Erythroblast (primary cell): Measurements from ENCODE around the gene CCDC172.

ENCODE experiments used
- GATA1 ChIP-seq: IDR thresholded peaks from 2 replicates; pipeline ENCODE4 v1.6.1; 2011; ENCODE audit warnings: low read depth, mild to moderate bottlenecking, control low read depth, low read length, moderate library complexity
- POLR2A ChIP-seq: IDR thresholded peaks from 2 replicates; pipeline ENCODE4 v1.6.1; 2011; ENCODE audit warnings: mild to moderate bottlenecking, low read length

- TF ChIP-seq POLR2A (no peak), GATA1 (no peak)
Measured at GRCh38 chr10:116287906-116288501, 36.2 kb upstream of the CCDC172 start.
